Measurements from ENCODE around the gene SCRN3. TPM values are rescaled to one million over a fixed set of nuclear protein-coding genes. Genes with fewer than 3 reads are reported as not detected.

Gene SCRN3
- total and polyA plus RNA-seq, 2 experiments from 2014 or later, result 8.1 to 12.3 TPM

- H2AFZ ChIP-seq, result no peak overlapping the region
- no peak overlapping the region for H3K27ac Mint-ChIP-seq
- H3K4me1 Mint-ChIP-seq, result no peaks in the 10 kb centered on the region
- no peaks in the 10 kb centered on the region for H3F3A ChIP-seq (replicated peaks; ENCODE audit: low read depth)
- H3K4me3 Mint-ChIP-seq, result no peak overlapping the region
- ATAC-seq, result no peak
- no peak overlapping the region for H3K27ac ChIP-seq (ENCODE audit: low read depth)
- H3K4me1 ChIP-seq (ENCODE audit: insufficient read depth), result no peaks in the 10 kb centered on the region
- no peak for TF ChIP-seq ZNF331 (CRISPR knock-in tag; IDR thresholded peaks at IDR 0.05; ENCODE audit: low read depth)
- no peak for TF ChIP-seq EZH2 (IDR thresholded peaks at IDR 0.05; ENCODE audit: low read depth, unreplicated experiment)
- TF ChIP-seq ETS1 (IDR thresholded peaks at IDR 0.05), result no peak
- TF ChIP-seq STAT1 (IDR thresholded peaks at IDR 0.05; ENCODE audit: unreplicated experiment), result no peak
- TF ChIP-seq POLR2AphosphoS5 (IDR thresholded peaks at IDR 0.05; ENCODE audit: low read depth), result no peak
- TF ChIP-seq ZNF114 (CRISPR knock-in tag; IDR thresholded peaks at IDR 0.05), result no peak
- no peak for TF ChIP-seq CTCF (conservative IDR thresholded peaks at IDR 0.05; ENCODE audit: low read depth in 2 of 2)
- TF ChIP-seq NANOG (IDR thresholded peaks at IDR 0.05; ENCODE audit: borderline replicate concordance), result no peak
- no peak for TF ChIP-seq ZNF462 (CRISPR knock-in tag; IDR thresholded peaks at IDR 0.05)
- no peak for TF ChIP-seq REST (IDR thresholded peaks at IDR 0.05; ENCODE audit: unreplicated experiment)
- no peak for TF ChIP-seq EZH2phosphoT487 (IDR thresholded peaks at IDR 0.05; ENCODE audit: unreplicated experiment)
- no peaks in the 10 kb centered on the region for H4K20me1 ChIP-seq (replicated peaks; ENCODE audit: insufficient read depth)
- no peaks in the 10 kb centered on the region for H3K79me2 ChIP-seq (replicated peaks; ENCODE audit: insufficient read depth)
- peaks cover 3% of the 10 kb centered on the region for H3K27me3 Mint-ChIP-seq (ENCODE audit: insufficient read depth, low read depth, poor library complexity)
- no peak for DNase-seq (ENCODE audit: low spot score)
- no peaks in the 10 kb centered on the region for H3K9me2 ChIP-seq (ENCODE audit: insufficient read depth)
- peaks cover 25% of the 10 kb centered on the region for H3K9me3 Mint-ChIP-seq
- H3K4me3 ChIP-seq, result no peak overlapping the region
- no peak overlapping the region for H3K4me2 ChIP-seq
- H3K36me3 Mint-ChIP-seq (ENCODE audit: low read depth), result peaks cover 39% of the 10 kb centered on the region
- peaks cover 15% of the 10 kb centered on the region; the same call in 1 of the 2 replicates for H3K36me3 ChIP-seq (ENCODE audit: insufficient read depth)
- no peaks in the 10 kb centered on the region for H3K27me3 ChIP-seq (ENCODE audit: insufficient read depth)
These were observed 30.0 kb upstream of the SCRN3 start for GRCh38 chr2:174365571-174365970.
